ENCODE results near the gene LSM10. TPM values are rescaled to one million over a fixed set of nuclear protein-coding genes. Genes with fewer than 3 reads are reported as not detected.

Gene LSM10
- total and polyA plus RNA-seq, 5 experiments from 2014 or later: 40.8 to 122 (median 118) TPM

DNA sequence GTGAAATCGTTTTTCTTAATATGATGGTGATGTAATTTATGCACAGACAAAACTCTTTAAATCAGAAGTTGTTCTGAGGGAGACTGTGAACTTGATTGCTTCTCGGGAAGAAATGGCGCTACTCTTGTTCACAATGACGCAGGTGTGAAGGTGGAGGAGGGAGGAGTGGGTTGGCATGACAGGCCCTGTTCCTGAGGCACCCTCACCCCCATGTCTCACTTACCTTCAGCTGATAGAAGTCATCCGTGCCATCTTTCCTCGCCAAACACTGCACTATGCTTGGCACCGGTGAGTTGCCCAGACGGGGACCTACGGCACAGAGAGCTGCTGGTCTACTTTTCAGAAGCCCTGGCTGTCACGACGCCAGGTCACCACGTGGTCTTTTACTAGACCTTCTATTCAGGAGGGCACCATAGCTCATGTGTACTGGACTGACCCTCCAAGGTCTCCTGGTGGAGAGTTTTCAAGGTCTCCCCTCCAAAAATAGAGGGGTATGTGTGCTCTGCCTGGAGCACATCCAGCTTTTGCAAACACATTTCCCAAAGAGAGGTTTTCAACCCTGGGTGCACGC, 39.1 kb downstream of the LSM10 start:
- H3K36me3 Mint-ChIP-seq: peaks cover 0 to 71% (median 17%) of the 10 kb centered on the region in 3 donors
- POLR2A ChIA-PET: interaction anchor here (0.7 kb wide), 1 partner anchor 9 kb away, joined by 3 read pairs; no protein-coding TSS in a partner anchor

DNA sequence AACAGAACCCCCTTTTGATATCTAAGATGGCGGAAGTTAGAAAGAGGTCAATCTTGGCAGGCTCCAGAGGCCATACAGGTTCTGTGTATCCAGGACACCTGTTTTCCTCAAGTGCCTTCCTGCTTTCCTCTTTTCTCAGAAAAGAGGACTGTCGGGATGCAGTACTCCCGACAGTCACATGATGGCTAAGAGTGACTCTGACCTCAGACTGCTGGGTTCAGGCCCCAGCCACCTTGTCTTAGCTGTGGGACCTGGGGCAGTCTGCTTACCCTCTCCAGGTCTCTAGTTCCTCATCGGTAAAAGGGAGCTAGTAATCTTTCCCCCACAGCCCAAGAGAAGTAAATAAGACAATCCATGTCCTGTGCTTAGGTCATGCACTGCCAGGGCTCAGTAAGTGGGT, 41.9 kb downstream of the LSM10 start:
- ATAC-seq (no peak), DNase-seq (no peak)
- Mint-ChIP-seq H3K36me3 (peaks cover 0 to 60% (median 17%) of the 10 kb centered on the region in 3 donors), H3K4me3 (no peak overlapping the region), H3K9me3 (no peaks in the 10 kb centered on the region), H3K27me3 (no peaks in the 10 kb centered on the region), H3K27ac (peak overlapping the region in 1 of 10 donors; percentile 27), H3K4me1 (peaks cover 14 to 34% (median 25%) of the 10 kb centered on the region in 4 donors)
- POLR2A ChIA-PET: no interaction called here

More for the DNA sequence above, 39.1 kb downstream of the LSM10 start:
- DNase-seq: no peak
- H3K27me3 Mint-ChIP-seq: no peaks in the 10 kb centered on the region
- H3K4me1 Mint-ChIP-seq: peaks cover 7 to 18% (median 14%) of the 10 kb centered on the region in 4 donors
- no peak overlapping the region for H3K4me3 Mint-ChIP-seq
- H3K27ac Mint-ChIP-seq: peak overlapping the region in 4 of 10 donors; percentile 13 to 86 (median 46)
- no peak for ATAC-seq
- H3K9me3 Mint-ChIP-seq: no peaks in the 10 kb centered on the region

DNA sequence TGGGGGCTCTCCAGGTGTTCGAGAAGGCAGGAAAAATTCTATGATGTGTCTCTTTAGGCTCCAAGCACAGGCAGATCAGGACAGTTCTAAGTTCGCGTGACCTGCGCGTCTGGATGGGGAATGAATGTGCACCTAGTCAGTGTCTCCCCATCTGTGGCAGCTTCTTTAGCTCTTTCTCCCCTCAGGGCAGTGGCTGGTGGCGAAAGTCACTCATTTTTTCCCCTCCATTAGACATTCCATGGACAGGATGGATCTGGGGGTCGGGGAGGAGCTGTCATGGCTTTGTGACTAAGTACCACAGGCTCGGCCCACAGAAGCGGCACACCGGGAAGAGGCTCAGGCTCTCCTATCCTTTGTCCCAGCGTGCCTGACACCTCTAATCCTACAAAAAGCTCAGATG, 43.2 kb downstream of the LSM10 start:
- H3K27me3 Mint-ChIP-seq: no peaks in the 10 kb centered on the region
- H3K9me3 Mint-ChIP-seq: no peaks in the 10 kb centered on the region
- POLR2A ChIA-PET: interaction anchor here (1.8 kb wide), 1 partner anchor 12 kb away, joined by 7 read pairs; no protein-coding TSS in a partner anchor
- no peak for ATAC-seq
- no peak for DNase-seq
- H3K4me1 Mint-ChIP-seq: peaks cover 14 to 32% (median 23%) of the 10 kb centered on the region in 4 donors
- peaks cover 0 to 58% (median 17%) of the 10 kb centered on the region in 3 donors for H3K36me3 Mint-ChIP-seq
- H3K4me3 Mint-ChIP-seq: no peak overlapping the region
- H3K27ac Mint-ChIP-seq: no peak overlapping the region

DNA sequence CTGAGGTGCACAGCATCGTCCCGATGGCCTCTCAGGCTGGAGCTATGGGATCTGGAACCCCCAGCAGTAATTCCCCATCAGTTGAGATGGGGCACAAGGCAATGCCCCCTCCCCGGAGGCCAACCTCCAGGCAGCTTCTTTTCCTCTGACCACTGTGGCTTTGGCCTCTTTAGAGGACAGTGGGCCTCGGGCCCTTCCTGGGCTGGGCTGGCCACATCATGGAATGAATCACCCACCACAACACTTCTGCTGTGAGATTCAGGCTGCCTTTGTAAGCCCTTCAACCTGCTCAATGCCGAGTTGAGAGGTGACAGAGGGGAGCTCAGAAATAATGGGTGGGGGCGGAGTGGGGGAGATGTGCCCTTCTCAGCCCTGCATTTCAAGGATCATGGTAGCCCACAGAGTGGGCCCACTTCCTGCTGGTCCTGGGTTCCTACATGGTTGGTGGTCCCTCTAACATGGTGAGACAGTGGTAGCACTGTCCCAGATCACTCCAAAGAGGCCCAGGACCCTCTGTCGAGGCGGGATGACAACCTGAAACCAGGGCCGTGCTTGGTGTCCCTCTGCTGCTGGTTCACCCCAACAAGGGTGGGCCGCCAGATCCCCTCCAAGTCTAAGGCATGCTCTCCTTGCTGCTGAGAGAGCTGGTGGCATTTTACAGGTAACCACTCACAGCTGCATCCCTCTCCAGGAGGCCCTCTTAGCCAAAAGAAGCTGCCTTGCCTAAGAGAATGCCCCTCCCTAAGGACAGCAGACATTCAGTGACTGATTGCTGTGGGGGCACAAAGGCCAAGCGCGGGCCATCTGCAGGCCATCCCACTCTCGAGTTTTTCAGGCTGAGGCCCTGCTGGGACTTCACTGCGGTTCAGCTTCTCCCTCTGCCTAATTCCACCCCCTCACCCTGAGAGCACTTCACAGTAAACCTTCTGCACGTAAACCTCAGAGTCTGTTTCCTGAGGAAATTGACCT, 44.5 kb downstream of the LSM10 start:
- no peak for ATAC-seq
- no peak for DNase-seq
- Mint-ChIP-seq H3K4me3 (no peak overlapping the region), H3K4me1 (peaks cover 15 to 32% (median 19%) of the 10 kb centered on the region in 4 donors), H3K9me3 (no peaks in the 10 kb centered on the region), H3K36me3 (peaks cover 0 to 52% (median 15%) of the 10 kb centered on the region in 3 donors), H3K27ac (peak overlapping the region in 5 of 10 donors; percentile 13 to 65 (median 48)), H3K27me3 (no peaks in the 10 kb centered on the region)
- POLR2A ChIA-PET: interaction anchor here (1.8 to 4.3 kb wide), 2 partner anchors 14 kb away, joined by 7 to 59 read pairs; no protein-coding TSS in a partner anchor

DNA sequence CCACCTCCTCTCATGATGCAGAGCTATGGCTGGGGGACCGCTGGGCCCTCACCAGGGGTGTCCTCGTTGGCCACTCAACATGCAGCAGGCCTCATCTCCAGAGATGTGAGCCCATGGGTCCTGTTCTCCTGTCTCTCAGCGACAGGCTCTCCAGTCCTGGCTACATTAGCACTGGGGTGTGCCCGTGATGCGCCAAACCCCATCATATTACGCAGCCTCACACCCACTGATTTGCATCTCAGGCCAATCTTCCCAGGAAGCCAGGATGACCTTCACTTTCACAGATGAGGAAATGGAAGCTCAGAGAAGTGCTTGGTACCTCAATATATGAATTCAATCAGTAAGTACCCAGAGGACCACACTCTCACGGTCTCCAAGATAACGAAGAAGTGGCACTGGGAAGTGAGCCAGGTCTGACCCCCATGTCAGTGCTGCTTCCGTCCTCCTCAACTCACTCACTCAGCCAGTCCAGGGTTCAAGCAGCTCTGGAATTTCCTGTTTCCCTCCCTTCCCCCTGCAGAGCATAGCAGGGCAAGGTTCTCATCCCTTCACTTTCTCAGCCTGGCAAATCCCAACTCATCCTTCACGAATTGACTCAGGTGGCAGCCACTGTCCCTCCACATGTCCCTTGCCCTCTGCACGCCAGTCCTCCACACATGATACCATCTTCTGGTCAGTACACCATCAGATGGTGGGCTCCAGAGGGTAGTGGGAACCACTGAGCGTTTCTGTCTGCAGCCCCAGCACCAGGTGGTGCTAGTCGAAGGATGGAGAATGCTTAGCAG, 45.4 kb downstream of the LSM10 start:
- peak overlapping the region in 2 of 10 donors; percentile 42 to 45 for H3K4me3 Mint-ChIP-seq
- H3K4me1 Mint-ChIP-seq: peaks cover 14 to 32% (median 19%) of the 10 kb centered on the region in 4 donors
- H3K27me3 Mint-ChIP-seq: no peaks in the 10 kb centered on the region
- H3K36me3 Mint-ChIP-seq: peaks cover 0 to 50% (median 17%) of the 10 kb centered on the region in 3 donors
- POLR2A ChIA-PET: interaction anchor here (1.2 to 4.3 kb wide), 3 partner anchors 9 to 20 kb away, joined by 3 to 59 read pairs (median 4); no protein-coding TSS in a partner anchor
- DNase-seq: no peak
- ATAC-seq: no peak
- peak overlapping the region in 5 of 10 donors; percentile 20 to 65 (median 48) for H3K27ac Mint-ChIP-seq
- H3K9me3 Mint-ChIP-seq: no peaks in the 10 kb centered on the region

DNA sequence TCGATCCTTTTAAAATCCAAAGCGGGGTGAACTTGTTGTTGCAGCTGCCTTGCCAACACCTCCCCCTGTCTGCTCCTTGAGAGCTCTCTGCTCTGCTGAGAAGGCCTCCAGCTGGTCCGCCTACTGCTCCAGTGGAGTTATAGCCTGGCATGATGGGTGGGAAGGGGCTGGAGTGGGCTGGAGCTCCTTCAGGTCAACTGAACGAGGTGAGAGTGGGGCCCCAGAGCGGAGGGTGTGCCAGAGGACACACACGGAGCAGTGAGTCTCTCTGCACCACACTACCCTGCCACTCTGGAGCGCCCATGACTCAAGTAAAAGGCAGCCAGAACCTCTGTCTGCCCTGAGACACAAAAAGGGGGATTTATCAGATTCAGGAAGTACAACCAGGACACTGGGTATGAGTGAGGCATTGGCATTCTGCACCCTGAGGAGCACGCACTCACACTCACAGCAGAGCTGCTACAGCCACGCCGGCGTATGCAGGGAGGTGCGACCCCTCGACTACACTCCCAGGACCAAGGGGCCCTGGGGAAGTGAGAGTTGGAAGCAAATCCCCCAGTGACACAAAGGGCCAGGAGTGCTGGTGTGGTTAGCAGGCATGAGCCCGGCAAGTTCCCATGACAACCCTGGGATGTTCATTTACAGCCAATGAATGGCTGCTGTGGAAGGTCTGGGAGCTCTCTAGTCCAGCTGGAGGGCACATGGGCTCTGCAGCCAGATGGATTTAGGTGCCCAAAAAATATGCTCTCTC, 46.3 kb downstream of the LSM10 start:
- POLR2A ChIA-PET: interaction anchor here (0.6 to 4.3 kb wide), 10 partner anchors 10 to 190 kb away, joined by 3 to 59 read pairs (median 4); partner anchors contain the start of gene LSM10
- Mint-ChIP-seq H3K9me3 (no peaks in the 10 kb centered on the region), H3K4me3 (peak overlapping the region in 3 of 10 donors; percentile 54 to 69 (median 59)), H3K27ac (peak overlapping the region in 9 of 10 donors; percentile 11 to 89 (median 55)), H3K4me1 (peaks cover 14 to 32% (median 19%) of the 10 kb centered on the region in 4 donors), H3K27me3 (no peaks in the 10 kb centered on the region), H3K36me3 (peaks cover 0 to 48% (median 18%) of the 10 kb centered on the region in 3 donors)
- no peak for DNase-seq
- peak in 1 of 2 donors; percentile 12 for ATAC-seq

DNA sequence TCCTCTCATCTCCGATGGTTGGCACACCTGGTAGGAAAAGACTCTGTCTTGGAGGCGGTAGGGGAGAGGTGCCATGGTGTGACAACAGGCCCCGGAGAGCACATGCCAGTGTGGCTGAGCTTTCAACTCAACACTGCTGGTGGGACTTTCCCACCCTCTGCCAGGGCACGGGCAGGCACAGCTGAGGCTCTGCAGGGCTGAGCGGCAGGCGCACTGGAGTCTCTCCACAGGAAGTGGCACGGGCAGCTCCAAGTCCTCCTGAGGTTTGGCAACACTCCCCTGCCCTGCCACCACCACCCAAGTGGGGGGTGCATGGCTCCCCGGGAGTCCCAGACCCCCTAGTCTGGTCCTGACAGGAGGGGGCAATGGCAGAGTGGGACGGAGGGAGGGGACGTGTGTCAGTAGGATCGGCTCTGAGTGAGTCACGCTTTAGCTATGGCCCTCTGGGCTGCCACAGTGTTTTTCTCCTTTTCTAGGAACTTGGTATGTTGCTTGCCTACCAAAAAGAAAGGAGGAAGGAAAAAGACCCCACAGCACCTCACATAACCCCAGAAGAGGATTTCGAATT, 47.0 kb downstream of the LSM10 start:
- POLR2A ChIA-PET: interaction anchor here (0.9 to 4.3 kb wide), 10 partner anchors 10 to 420 kb away, joined by 3 to 59 read pairs (median 4); partner anchors contain the start of genes AGO3, LSM10 and STK40
- Mint-ChIP-seq H3K27me3 (no peaks in the 10 kb centered on the region), H3K36me3 (peaks cover 0 to 47% (median 14%) of the 10 kb centered on the region in 3 donors), H3K4me3 (peak overlapping the region in 8 of 10 donors; percentile 12 to 75 (median 62)), H3K27ac (peak overlapping the region; percentile 36 to 94 (median 81)), H3K4me1 (peaks cover 14 to 32% (median 19%) of the 10 kb centered on the region in 4 donors), H3K9me3 (no peaks in the 10 kb centered on the region)
- DNase-seq: peak in 8 of 10 donors; percentile 37 to 65 (median 46)
- peak; percentile 99 to 100 for ATAC-seq

DNA sequence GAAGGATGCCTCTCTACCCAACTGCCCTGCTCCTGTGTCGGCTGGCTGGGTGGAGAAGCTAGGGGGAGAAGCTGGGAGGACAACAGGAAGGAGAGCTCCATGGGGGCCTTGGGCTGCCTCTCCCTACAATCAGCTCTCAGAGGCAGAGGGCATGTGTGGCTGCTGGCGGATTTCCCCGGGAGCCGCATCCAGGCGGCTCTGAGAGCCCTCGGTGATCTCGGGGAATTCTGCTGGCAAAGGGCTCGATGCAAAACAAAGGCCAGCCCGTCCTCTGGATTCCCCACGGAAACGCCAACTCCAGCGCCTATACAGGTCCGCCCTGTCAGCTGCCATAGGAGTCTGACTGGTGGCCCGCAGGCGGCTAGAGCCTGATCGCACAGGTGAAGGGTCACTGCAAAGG, 47.9 kb downstream of the LSM10 start:
- DNase-seq: no peak
- H3K36me3 Mint-ChIP-seq: peaks cover 0 to 45% (median 14%) of the 10 kb centered on the region in 3 donors
- no peak overlapping the region for H3K27ac Mint-ChIP-seq
- no peaks in the 10 kb centered on the region for H3K27me3 Mint-ChIP-seq
- H3K4me3 Mint-ChIP-seq: no peak overlapping the region
- no peak for ATAC-seq
- POLR2A ChIA-PET: interaction anchor here (0.5 to 4.3 kb wide), 5 partner anchors 17 to 419 kb away, joined by 3 to 59 read pairs (median 3); partner anchors contain the start of genes AGO3 and STK40
- H3K4me1 Mint-ChIP-seq: peaks cover 16 to 32% (median 21%) of the 10 kb centered on the region in 4 donors
- H3K9me3 Mint-ChIP-seq: no peaks in the 10 kb centered on the region

DNA sequence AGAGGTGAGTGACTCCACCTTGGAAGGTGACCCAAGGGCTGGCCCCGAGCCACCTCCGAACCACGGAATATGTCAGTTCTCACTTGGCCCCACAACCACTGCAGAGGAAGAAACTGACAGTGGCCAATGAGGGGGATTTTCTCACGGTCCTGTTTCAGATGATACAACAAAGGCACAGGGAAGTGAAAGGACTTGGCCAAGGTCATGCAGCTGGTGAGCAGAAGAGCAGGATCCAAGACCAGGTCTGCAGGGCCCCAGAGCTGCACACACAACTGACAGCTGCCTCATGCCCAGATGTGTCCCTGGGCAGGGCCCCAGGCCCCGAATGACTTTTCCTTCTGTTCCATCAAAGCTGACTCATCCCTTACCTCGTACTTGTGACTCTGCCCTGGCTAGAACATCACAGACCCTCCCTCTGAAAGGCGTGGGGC, 48.5 kb downstream of the LSM10 start:
- peaks cover 19 to 32% (median 25%) of the 10 kb centered on the region in 4 donors for H3K4me1 Mint-ChIP-seq
- no peak overlapping the region for H3K4me3 Mint-ChIP-seq
- no peaks in the 10 kb centered on the region for H3K9me3 Mint-ChIP-seq
- ATAC-seq (no peak), DNase-seq (no peak)
- H3K36me3 Mint-ChIP-seq: peaks cover 0 to 45% (median 13%) of the 10 kb centered on the region in 3 donors
- POLR2A ChIA-PET: interaction anchor here (0.5 to 4.3 kb wide), 5 partner anchors 18 to 418 kb away, joined by 3 to 59 read pairs (median 3); partner anchors contain the start of genes AGO3 and STK40
- peak overlapping the region in 1 of 10 donors; percentile 10 for H3K27ac Mint-ChIP-seq
- H3K27me3 Mint-ChIP-seq: no peaks in the 10 kb centered on the region

DNA sequence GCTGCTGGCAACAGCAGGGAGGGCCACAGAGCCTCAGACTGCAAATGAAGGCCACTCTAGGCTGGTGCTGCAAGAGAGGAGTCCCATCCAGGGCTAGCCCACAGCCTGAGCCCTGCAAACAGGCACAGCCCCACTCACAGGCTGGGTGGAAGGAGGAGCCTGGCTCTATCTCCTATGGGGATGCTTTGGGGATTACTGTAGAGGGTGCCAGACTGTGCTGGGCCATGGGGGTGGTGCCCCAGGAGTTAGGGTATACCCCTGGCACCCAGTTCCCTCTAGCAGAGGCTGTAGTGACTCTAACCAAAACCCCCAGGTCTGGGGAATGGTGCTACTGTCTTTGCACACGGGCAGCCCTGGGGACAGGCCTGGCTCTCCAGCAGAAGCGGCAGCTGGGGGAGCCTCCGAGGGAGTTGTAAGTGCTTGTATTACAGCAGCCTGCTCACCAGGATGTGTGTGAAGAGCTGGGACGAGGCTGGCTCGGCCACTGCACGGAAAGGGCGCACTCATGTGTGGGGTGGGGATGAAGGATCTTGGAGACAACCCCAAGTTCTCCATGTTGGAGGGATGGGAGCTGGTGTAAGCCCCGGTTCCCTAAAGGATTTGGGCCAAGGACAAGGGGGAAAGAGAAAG, 50.9 kb downstream of the LSM10 start:
- DNase-seq (no peak), ATAC-seq (no peak)
- Mint-ChIP-seq H3K27ac (peak overlapping the region in 1 of 10 donors; percentile 68), H3K9me3 (no peaks in the 10 kb centered on the region), H3K27me3 (no peaks in the 10 kb centered on the region), H3K36me3 (peaks cover 0 to 42% (median 10%) of the 10 kb centered on the region in 3 donors), H3K4me3 (no peak overlapping the region), H3K4me1 (peaks cover 14 to 38% (median 27%) of the 10 kb centered on the region in 4 donors)
- POLR2A ChIA-PET: interaction anchor here (0.5 to 1.7 kb wide), 4 partner anchors 14 to 165 kb away, joined by 3 to 6 read pairs (median 4); no protein-coding TSS in a partner anchor
